NCI-H187 treated with DMSO at 0.1 percent for 48 hours (cell line): ENCODE results near the gene TXLNB.
"Not testable (repeated sequence)": the region's sequence is repeated elsewhere in the genome, so short reads cannot be mapped to it uniquely, and the experiment has no call there.

Experiments used
- DNase-seq: peaks from one replicate; lab custom pipeline; 2025; lab: John Stamatoyannopoulos, UW

Gene TXLNB

GRCh38 chr6:139311831-139312230 is 20.0 kb upstream of the TXLNB start:
- no peak for DNase-seq

GRCh38 chr6:139308936-139309603 is 17.3 kb upstream of the TXLNB start:
- DNase-seq: no peak

GRCh38 chr6:139308286-139308916 is 16.6 kb upstream of the TXLNB start:
- DNase-seq: no peak

- DNase-seq: no peak
These were observed 14.6 kb upstream of the TXLNB start for GRCh38 chr6:139306291-139306981.

- no peak for DNase-seq
These were observed 11.4 kb upstream of the TXLNB start for GRCh38 chr6:139303185-139303584.

- no peak for DNase-seq
These were observed 6.1 kb upstream of the TXLNB start for GRCh38 chr6:139297921-139298320.

GRCh38 chr6:139296927-139297326 is 5.1 kb upstream of the TXLNB start:
- DNase-seq: no peak

- DNase-seq: no peak
These were observed 4.1 kb upstream of the TXLNB start for GRCh38 chr6:139295901-139296300.

GRCh38 chr6:139294090-139294489 is 2.3 kb upstream of the TXLNB start:
- DNase-seq: no peak

GRCh38 chr6:139293230-139293629 is 1.4 kb upstream of the TXLNB start:
- not testable (repeated sequence) for DNase-seq

GRCh38 chr6:139290787-139291311 is 949 bp downstream of the TXLNB start:
- no peak for DNase-seq

- no peak for DNase-seq
These were observed 2.6 kb downstream of the TXLNB start for GRCh38 chr6:139289233-139289632.

GRCh38 chr6:139288496-139289040 is 3.2 kb downstream of the TXLNB start:
- no peak for DNase-seq

GRCh38 chr6:139287868-139288267 is 3.9 kb downstream of the TXLNB start:
- DNase-seq: no peak

GRCh38 chr6:139286438-139286837 is 5.4 kb downstream of the TXLNB start:
- DNase-seq: not testable (repeated sequence)

GRCh38 chr6:139285590-139285989 is 6.2 kb downstream of the TXLNB start:
- no peak for DNase-seq

GRCh38 chr6:139284789-139285188 is 7.0 kb downstream of the TXLNB start:
- DNase-seq: no peak

GRCh38 chr6:139282684-139283083 is 9.1 kb downstream of the TXLNB start:
- no peak for DNase-seq

- DNase-seq: no peak
These were observed 13.6 kb downstream of the TXLNB start for GRCh38 chr6:139278190-139278589.

- no peak for DNase-seq
These were observed 14.2 kb downstream of the TXLNB start for GRCh38 chr6:139277587-139277986.

GRCh38 chr6:139277161-139277560 is 14.6 kb downstream of the TXLNB start:
- no peak for DNase-seq

GRCh38 chr6:139275279-139276055 is 16.3 kb downstream of the TXLNB start:
- DNase-seq: no peak
